GM23338 (cell line): Measurements from ENCODE around the gene LRRC10B. TPM values are rescaled to one million over a fixed set of nuclear protein-coding genes. Genes with fewer than 3 reads are reported as not detected.

ENCODE experiments used
- ATAC-seq: fragments of 200-7000 bp; cut with Tn5 transposase; 3 replicates; pipeline ENCODE4 v1.9.1; 2020
- DNase-seq: peaks from one replicate; pipeline ENCODE4 v3.0.0-alpha.2; 2015; ENCODE audit warnings: low spot score
- H2AFZ ChIP-seq: fragments of 200-600 bp; sonication (generic); 2 replicates; pipeline ENCODE4 v1.8.0; 2016; ENCODE audit warnings: antibody characterized with exemption, mild to moderate bottlenecking, moderate library complexity
- H3F3A ChIP-seq: fragments of 200-600 bp; sonication (generic); replicated peaks from 2 replicates; pipeline ENCODE4 v1.8.0; 2017; ENCODE audit warnings: antibody characterized with exemption, mixed run types, low read depth
- H3K27ac ChIP-seq: fragments of 200-600 bp; sonication (generic); 2 replicates; pipeline ENCODE4 v1.6.1; 2016; ENCODE audit warnings: low read depth
- H3K27me3 ChIP-seq: fragments of 200-600 bp; sonication (generic); 2 replicates; pipeline ENCODE4 v1.8.0; 2016; ENCODE audit warnings: mild to moderate bottlenecking, mixed run types, moderate library complexity; ENCODE audit not compliant: insufficient read depth
- H3K36me3 ChIP-seq: fragments of 200-600 bp; sonication (generic); 2 replicates; pipeline ENCODE4 v1.8.0; 2016; ENCODE audit warnings: mild to moderate bottlenecking; ENCODE audit not compliant: insufficient read depth
- H3K4me1 ChIP-seq: fragments of 200-600 bp; sonication (generic); 2 replicates; pipeline ENCODE4 v1.8.0; 2016; ENCODE audit warnings: mild to moderate bottlenecking, moderate library complexity; ENCODE audit not compliant: insufficient read depth
- H3K4me2 ChIP-seq: fragments of 200-600 bp; sonication (generic); 2 replicates; pipeline ENCODE4 v1.7.1; 2017; ENCODE audit warnings: mixed run types
- H3K4me3 ChIP-seq: fragments of 200-600 bp; sonication (generic); 2 replicates; pipeline ENCODE4 v1.6.1; 2016; ENCODE audit warnings: mixed run types
- H3K79me2 ChIP-seq: fragments of 200-600 bp; sonication (generic); replicated peaks from 2 replicates; pipeline ENCODE4 v1.8.0; 2017; ENCODE audit warnings: mild to moderate bottlenecking; ENCODE audit not compliant: insufficient read depth
- H3K9me2 ChIP-seq: fragments of 200-600 bp; sonication (generic); 2 replicates; pipeline ENCODE4 v1.8.0; 2017; ENCODE audit not compliant: insufficient read depth
- H4K20me1 ChIP-seq: fragments of 200-600 bp; sonication (generic); replicated peaks from 2 replicates; pipeline ENCODE4 v1.8.0; 2017; ENCODE audit warnings: mild to moderate bottlenecking; ENCODE audit not compliant: insufficient read depth
- H3K27ac Mint-ChIP-seq: 2 replicates; pipeline ENCODE4 v1.8.0; 2020; ENCODE audit warnings: inconsistent platforms, mild to moderate bottlenecking, moderate library complexity, mixed read lengths
- H3K27me3 Mint-ChIP-seq: 3 replicates; pipeline ENCODE4 v1.8.0; 2022; ENCODE audit warnings: low read depth, mild to moderate bottlenecking, moderate library complexity, mixed read lengths, inconsistent platforms; ENCODE audit not compliant: insufficient read depth, poor library complexity
- H3K36me3 Mint-ChIP-seq: 3 replicates; pipeline ENCODE4 v1.8.0; 2021; ENCODE audit warnings: low read depth, mild to moderate bottlenecking, inconsistent platforms, moderate library complexity, mixed read lengths
- H3K4me1 Mint-ChIP-seq: 3 replicates; pipeline ENCODE4 v1.8.0; 2020; ENCODE audit warnings: mild to moderate bottlenecking, inconsistent platforms, mixed read lengths
- H3K4me3 Mint-ChIP-seq: 3 replicates; pipeline ENCODE4 v1.8.0; 2021; ENCODE audit warnings: moderate library complexity, mild to moderate bottlenecking, inconsistent platforms, mixed read lengths
- H3K9me3 Mint-ChIP-seq: 3 replicates; pipeline ENCODE4 v1.8.0; 2020; ENCODE audit warnings: moderate library complexity, mild to moderate bottlenecking, inconsistent platforms, mixed read lengths
- CREB1 ChIP-seq: fragments of 250-450 bp; sonication (Bioruptor Pico); IDR thresholded peaks from 2 replicates; pipeline ENCODE4 v1.5.0; 2020; ENCODE audit warnings: low read depth, mild to moderate bottlenecking, moderate library complexity
- CTCF ChIP-seq, 2 experiments: fragments of 200-600 bp in 1 of 2; sonication (generic) in 1 of 2; conservative IDR thresholded peaks; 2 replicates each; pipeline versions ENCODE4 v1.5.1 to v1.6.1; 2016 to 2017; ENCODE audit warnings: antibody characterized with exemption in 2 of 2, low read depth in 2 of 2, mild to moderate bottlenecking in 2 of 2, moderate library complexity in 1 of 2
- ETS1 ChIP-seq: IDR thresholded peaks from 2 replicates; pipeline ENCODE4 v1.6.1; 2016; ENCODE audit warnings: antibody characterized with exemption
- EZH2 ChIP-seq: fragments of 200-600 bp; sonication (generic); IDR thresholded peaks from one replicate; pipeline ENCODE4 v1.8.0; 2017; ENCODE audit warnings: antibody characterized with exemption, mild to moderate bottlenecking, low read depth; ENCODE audit not compliant: unreplicated experiment
- EZH2phosphoT487 ChIP-seq: fragments of 200-600 bp; sonication (generic); IDR thresholded peaks from one replicate; pipeline ENCODE4 v1.8.1; 2018; ENCODE audit warnings: antibody characterized with exemption; ENCODE audit not compliant: unreplicated experiment
- JUNB ChIP-seq: IDR thresholded peaks from one replicate; pipeline ENCODE4 v1.6.1; 2016; ENCODE audit warnings: antibody characterized with exemption; ENCODE audit not compliant: unreplicated experiment
- NANOG ChIP-seq: IDR thresholded peaks from 2 replicates; pipeline ENCODE4 v1.6.1; 2016; ENCODE audit warnings: antibody characterized with exemption, borderline replicate concordance
- POLR2AphosphoS5 ChIP-seq: IDR thresholded peaks from 2 replicates; pipeline ENCODE4 v1.6.1; 2016; ENCODE audit warnings: antibody characterized with exemption, low read depth
- REST ChIP-seq: IDR thresholded peaks from one replicate; pipeline ENCODE4 v1.6.1; 2018; ENCODE audit warnings: antibody characterized with exemption; ENCODE audit not compliant: unreplicated experiment
- STAT1 ChIP-seq: IDR thresholded peaks from one replicate; pipeline ENCODE4 v1.6.1; 2016; ENCODE audit warnings: antibody characterized with exemption; ENCODE audit not compliant: unreplicated experiment
- ZNF114 ChIP-seq: fragments of 250-450 bp; sonication (Bioruptor Pico); IDR thresholded peaks from 2 replicates; pipeline ENCODE4 v1.5.0; 2020; ENCODE audit warnings: mild to moderate bottlenecking, moderate library complexity
- ZNF331 ChIP-seq: fragments of 250-450 bp; sonication (Bioruptor Pico); IDR thresholded peaks from 2 replicates; pipeline ENCODE4 v1.5.0; 2020; ENCODE audit warnings: low read depth, mild to moderate bottlenecking, moderate library complexity
- ZNF462 ChIP-seq: fragments of 250-450 bp; sonication (Bioruptor Pico); IDR thresholded peaks from 2 replicates; pipeline ENCODE4 v1.5.0; 2020; ENCODE audit warnings: mild to moderate bottlenecking, moderate library complexity
- polyA plus RNA-seq: library from polyadenylated mRNA; unstranded; fragments of >200 nt; fragmentation: Nextera tagmentation; extraction: Ambion mirVana; gene quantifications from 2 replicates; pipeline ENCODE4 v1.2.1, GENCODE V29; 2016
- total RNA-seq: library from RNA; depleted of rRNA; stranded (reverse); fragments of >200 nt; shearing (Covaris generic); gene quantifications from 2 replicates; pipeline ENCODE4 v1.2.3, GENCODE V29; 2014

The LRRC10B gene
- total and polyA plus RNA-seq, 2 experiments from 2014 or later: 0.47 to 1.6 TPM

DNA sequence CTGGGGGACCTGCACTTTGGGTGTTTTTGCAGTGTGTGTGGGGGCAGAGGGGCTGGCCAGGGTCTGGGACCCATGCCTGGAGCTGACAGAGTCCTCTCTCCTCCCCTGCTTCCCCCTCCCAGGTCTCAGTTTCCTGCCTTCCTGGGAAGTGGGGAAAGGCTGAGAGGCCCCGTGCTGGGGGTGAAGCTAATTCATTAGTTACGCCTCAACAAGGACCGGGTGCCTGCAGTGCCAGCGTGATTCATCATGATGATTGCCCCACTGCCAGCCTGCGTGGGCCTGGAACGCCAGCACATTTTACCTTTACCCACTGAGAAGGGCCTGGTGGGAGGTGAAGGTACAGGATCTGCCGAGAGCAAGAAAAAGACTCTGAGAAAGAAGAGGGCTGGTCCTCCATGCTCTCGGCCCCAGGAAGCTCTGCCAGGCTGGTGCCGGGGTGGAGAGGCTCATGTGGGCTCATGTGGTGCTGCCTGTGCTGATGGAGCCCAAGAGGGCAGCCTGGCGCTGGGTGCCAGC lies 2.9 kb upstream of the LRRC10B start:
- Mint-ChIP-seq H3K27ac (no peak overlapping the region), H3K27me3 (peaks cover 45% of the 10 kb centered on the region), H3K4me1 (peaks cover 48% of the 10 kb centered on the region), H3K4me3 (no peak overlapping the region), H3K36me3 (no peaks in the 10 kb centered on the region), H3K9me3 (no peaks in the 10 kb centered on the region)
- no peaks in the 10 kb centered on the region for H3K36me3 ChIP-seq
- H3F3A ChIP-seq: peaks cover 3% of the 10 kb centered on the region; the same call in 1 of the 2 replicates
- H3K27ac ChIP-seq: no peak overlapping the region
- H3K27me3 ChIP-seq: peaks cover 47% of the 10 kb centered on the region
- no peak for ATAC-seq
- DNase-seq: no peak
- no peak overlapping the region for H2AFZ ChIP-seq
- no peaks in the 10 kb centered on the region for H3K9me2 ChIP-seq
- H3K4me1 ChIP-seq: peaks cover 30% of the 10 kb centered on the region
- 0 out of 2 replicates have a peak overlapping the region, but pooled peaks have one; percentile 38 for H3K4me2 ChIP-seq
- H3K79me2 ChIP-seq: no peaks in the 10 kb centered on the region
- H4K20me1 ChIP-seq: no peaks in the 10 kb centered on the region
- no peak overlapping the region for H3K4me3 ChIP-seq
- TF ChIP-seq REST (no peak), ETS1 (no peak), CTCF (conservative IDR thresholded peaks at IDR 0.05; ENCODE audit: low read depth in 2 of 2) (no peak), NANOG (no peak), CREB1 (CRISPR knock-in tag) (no peak), JUNB (no peak), ZNF331 (CRISPR knock-in tag) (no peak), ZNF114 (CRISPR knock-in tag) (no peak), ZNF462 (CRISPR knock-in tag) (no peak), POLR2AphosphoS5 (no peak), STAT1 (no peak), EZH2phosphoT487 (no peak), EZH2 (no peak)
